K562 (cell line): ENCODE results near the gene MKNK2. TPM values are rescaled to one million over a fixed set of nuclear protein-coding genes. Genes with fewer than 3 reads are reported as not detected.

Experiments used
- CBFA2T2 ChIP-seq: fragments of 450-650 bp; conservative IDR thresholded peaks from 2 replicates; pipeline ENCODE4 v1.6.1; 2017; ENCODE audit warnings: mild to moderate bottlenecking
- HINFP ChIP-seq: fragments of 450-650 bp; conservative IDR thresholded peaks from 2 replicates; pipeline ENCODE4 v1.6.1; 2016; ENCODE audit warnings: missing genetic modification characterization, low read depth, mild to moderate bottlenecking, control low read depth, missing compliant biosample characterization
- HOMEZ ChIP-seq: fragments of 250-450 bp; sonication (Bioruptor Pico); IDR thresholded peaks from 2 replicates; pipeline ENCODE4 v1.4.0; 2020; ENCODE audit warnings: mild to moderate bottlenecking, moderate library complexity
- JUNB ChIP-seq: fragments of 450-650 bp; formaldehyde crosslinking; conservative IDR thresholded peaks from 2 replicates; pipeline ENCODE4 v1.4.0; 2020; ENCODE audit warnings: mild to moderate bottlenecking
- MEF2D ChIP-seq: conservative IDR thresholded peaks from 2 replicates; pipeline ENCODE4 v1.6.1; 2016; ENCODE audit warnings: low read depth, missing genetic modification characterization, missing compliant biosample characterization
- MYC ChIP-seq, 2 experiments: fragments of 250-450 bp in 1 of 2; sonication (Bioruptor Pico) in 1 of 2; IDR thresholded peaks; 2 replicates each; pipeline versions ENCODE4 v1.5.1 to v1.6.1; 2012 to 2021; ENCODE audit warnings: low read depth in 2 of 2, borderline replicate concordance in 1 of 2, improper control_type of control experiment in 1 of 2, low read length in 1 of 2, mild to moderate bottlenecking in 1 of 2, moderate library complexity in 1 of 2
- NCOA1 ChIP-seq: fragments of 450-650 bp; IDR thresholded peaks from 2 replicates; pipeline ENCODE4 v1.6.1; 2016; ENCODE audit warnings: low read depth
- RBFOX2 ChIP-seq: fragments of 200-400 bp; formaldehyde crosslinking; IDR thresholded peaks from 2 replicates; pipeline ENCODE4 v1.6.1; 2017; ENCODE audit warnings: low read depth, mild to moderate bottlenecking, low read length, moderate library complexity
- RBM17 ChIP-seq: fragments of 200-400 bp; formaldehyde crosslinking; IDR thresholded peaks from 2 replicates; pipeline ENCODE4 v1.6.1; 2017; ENCODE audit warnings: low read depth, mild to moderate bottlenecking, low read length, borderline replicate concordance
- RBM22 ChIP-seq: fragments of 200-400 bp; formaldehyde crosslinking; IDR thresholded peaks from 2 replicates; pipeline ENCODE4 v1.6.1; 2018; ENCODE audit warnings: low read length, low read depth; ENCODE audit not compliant: poor library complexity, severe bottlenecking
- RBM39 ChIP-seq: fragments of 200-400 bp; formaldehyde crosslinking; optimal IDR thresholded peaks from 2 replicates; pipeline ENCODE3; 2018; ENCODE audit warnings: low read depth, low read length
- RNF2 ChIP-seq: sonication (generic); IDR thresholded peaks from 2 replicates; pipeline ENCODE4 v1.6.1; 2016
- TCF15 ChIP-seq: fragments of 250-450 bp; sonication (Bioruptor Pico); IDR thresholded peaks from 2 replicates; pipeline ENCODE4 v1.8.0; 2022; ENCODE audit warnings: moderate library complexity, mild to moderate bottlenecking, inconsistent platforms
- TCF3 ChIP-seq: sonication (generic); formaldehyde crosslinking; IDR thresholded peaks from 2 replicates; pipeline ENCODE4 v1.4.0; 2020; ENCODE audit warnings: mild to moderate bottlenecking, missing genetic modification reagents
- THRB ChIP-seq: fragments of 450-650 bp; formaldehyde crosslinking; conservative IDR thresholded peaks from 2 replicates; pipeline ENCODE4 v1.4.0; 2022; ENCODE audit warnings: mild to moderate bottlenecking, missing genetic modification characterization
- U2AF2 ChIP-seq: fragments of 200-400 bp; formaldehyde crosslinking; optimal IDR thresholded peaks from 2 replicates; pipeline ENCODE3; 2017; ENCODE audit warnings: low read depth, mild to moderate bottlenecking, low read length
- ZBTB33 ChIP-seq: sonication (generic); formaldehyde crosslinking; IDR thresholded peaks from 2 replicates; pipeline ENCODE4 v1.8.1; 2023; ENCODE audit warnings: mild to moderate bottlenecking, missing genetic modification reagents
- ZKSCAN8 ChIP-seq: fragments of 200-800 bp; sonication (Bioruptor generic); IDR thresholded peaks from 2 replicates; pipeline ENCODE4 v1.6.1; 2016; ENCODE audit warnings: missing genetic modification characterization, missing compliant biosample characterization
- ZNF224 ChIP-seq: sonication (generic); formaldehyde crosslinking; IDR thresholded peaks from 2 replicates; pipeline ENCODE4 v1.8.0; 2022; ENCODE audit warnings: mild to moderate bottlenecking, missing genetic modification reagents
- ZZZ3 ChIP-seq: fragments of 450-650 bp; IDR thresholded peaks from 2 replicates; pipeline ENCODE4 v1.6.1; 2016; ENCODE audit warnings: antibody characterized with exemption, mild to moderate bottlenecking, moderate library complexity
- polyA plus RNA-seq, 8 experiments: library from polyadenylated mRNA; depleted of rRNA in 4 of 8; stranded (reverse) in 5 of 8; unstranded in 3 of 8; fragments of >200 nt; fragmentation: Nextera tagmentation in 2 of 8; fragmentation: Illumina TruSeq in 1 of 8; extraction: Ambion mirVana in 2 of 8; extraction: Trizol in 1 of 8; gene quantifications; 2 replicates each; pipeline versions ENCODE4 v1.2.1 to v1.2.3, GENCODE V29; 2011 to 2014; ENCODE audit warnings: inconsistent platforms in 1 of 8, missing spikeins in 1 of 8
- total RNA-seq, 7 experiments: library from RNA; depleted of rRNA in 6 of 7; stranded (reverse); fragments of >200 nt in 6 of 7; fragmentation: Illumina TruSeq in 2 of 7; extraction: Trizol in 2 of 7; gene quantifications; 2 replicates each; pipeline versions ENCODE4 v1.2.1 to v1.2.3, GENCODE V29; 2011 to 2021; ENCODE audit warnings: low replicate concordance in 1 of 7

The MKNK2 gene
- total and polyA plus RNA-seq, 9 of the 15 experiments (the other 6 are each of a cell fraction or from before 2014, with no cell fraction given): 5.1 to 191 (median 51.9) TPM

GRCh38 chr19:2039089-2039958 lies 11.7 kb downstream of the MKNK2 start (continued):
- TF ChIP-seq HOMEZ (CRISPR knock-in tag) (no peak), ZKSCAN8 (no peak), ZNF224 (no peak), RBM22 (peak; percentile 16), NCOA1 (no peak), ZZZ3 (no peak), JUNB (CRISPR knock-in tag) (no peak), U2AF2 (no peak), MEF2D (tag) (no peak), ZBTB33 (CRISPR knock-in tag) (0 out of 2 replicates have a peak, but pooled peaks have one; percentile 41), MYC (IDR thresholded peaks at IDR 0.05; ENCODE audit: low read depth, low read length) (no peak), MYC (CRISPR knock-in tag; IDR thresholded peaks at IDR 0.05; ENCODE audit: borderline replicate concordance, low read depth) (no peak), CBFA2T2 (no peak), RBM17 (no peak), TCF15 (no peak), RBM39 (no peak), RNF2 (no peak), HINFP (tag) (no peak), THRB (no peak), TCF3 (CRISPR knock-in tag) (no peak), RBFOX2 (peak; percentile 62)
